ENCODE data around the gene LHFPL2. TPM values are rescaled to one million over a fixed set of nuclear protein-coding genes. Genes with fewer than 3 reads are reported as not detected.

Gene LHFPL2
- total and polyA plus RNA-seq, 9 of the 15 experiments (the other 6 are each of a cell fraction or from before 2014, with no cell fraction given), result 1.0 to 6.6 (median 4.6) TPM

DNA sequence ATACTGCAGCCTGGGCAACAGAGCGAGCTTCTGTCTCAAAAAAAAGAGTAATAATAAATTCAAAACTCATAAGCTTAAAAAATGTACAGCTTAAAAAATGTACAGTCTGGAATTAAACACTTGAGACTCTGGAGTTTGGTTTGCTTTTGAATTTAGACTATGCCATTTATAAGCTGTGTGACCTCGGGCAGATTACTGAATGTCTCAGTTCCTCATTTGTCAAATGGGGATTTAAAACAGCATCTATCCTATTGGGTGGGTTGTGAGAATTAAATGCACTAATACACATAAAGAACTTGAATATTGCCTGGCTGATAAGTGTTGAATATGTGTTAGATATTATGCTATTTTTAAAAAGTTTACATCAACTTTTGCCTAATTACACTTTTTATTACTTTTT, 189.7 kb downstream of the LHFPL2 start:
- H4K20me1 ChIP-seq (replicated peaks; ENCODE audit: control insufficient read depth, insufficient read depth, low read length), result no peaks in the 10 kb centered on the region
- H3K4me2 ChIP-seq (ENCODE audit: insufficient read depth, low read length), result no peak overlapping the region
- no peak for ATAC-seq
- H3K27ac ChIP-seq (ENCODE audit: extremely low read depth, low read depth, low read length), result no peak overlapping the region
- no peak for DNase-seq (ENCODE audit: extremely low read depth in 1 of 4, low spot score in 3 of 4)
- FAIRE-seq, result no peak
- no peaks in the 10 kb centered on the region for H3K79me2 ChIP-seq (ENCODE audit: control insufficient read depth, insufficient read depth, low read length)
- no peaks in the 10 kb centered on the region for H3K27me3 ChIP-seq (ENCODE audit: control insufficient read depth in 2 of 2, insufficient read depth in 2 of 2, low read length in 2 of 2)
- H3K36me3 ChIP-seq (ENCODE audit: control insufficient read depth, insufficient read depth, low read length), result no peaks in the 10 kb centered on the region
- in situ Hi-C loops (cut with MboI) (no loop called here), intact Hi-C loops (cut with micrococcal nuclease) (no loop called here)
- no peaks in the 10 kb centered on the region for H3K4me1 ChIP-seq (replicated peaks in 1 of 2; ENCODE audit: control insufficient read depth in 2 of 2, insufficient read depth in 2 of 2, low read length in 2 of 2)
- H2AFZ ChIP-seq (ENCODE audit: low read depth, low read length), result no peak overlapping the region
- H3K9me1 ChIP-seq (ENCODE audit: control insufficient read depth, insufficient read depth, low read length), result no peaks in the 10 kb centered on the region
- no peak overlapping the region for H3K9ac ChIP-seq (ENCODE audit: insufficient read depth in 1 of 2, low read depth in 2 of 2, low read length in 2 of 2)
- no peaks in the 10 kb centered on the region for H3K9me3 ChIP-seq (replicated peaks; ENCODE audit: control insufficient read depth, insufficient read depth, low read depth, low read length)
- ChIA-PET CTCF (ENCODE audit: low intra/inter-chr PET ratio) (no interaction called here), POLR2A (interaction anchor here (1.0 kb wide), 1 partner anchor 15 kb away, joined by 5 read pairs; no protein-coding TSS in a partner anchor)
- 72% methylated on average over 2 of the region's 2 CpGs for WGBS (ENCODE audit: insufficient coverage, low coverage, missing lambda C conversion rate)
- no TSS peak for BruUV-seq (replicated peaks)
- H3K4me3 ChIP-seq, result no peak overlapping the region
- TF ChIP-seq, protein P1, sequence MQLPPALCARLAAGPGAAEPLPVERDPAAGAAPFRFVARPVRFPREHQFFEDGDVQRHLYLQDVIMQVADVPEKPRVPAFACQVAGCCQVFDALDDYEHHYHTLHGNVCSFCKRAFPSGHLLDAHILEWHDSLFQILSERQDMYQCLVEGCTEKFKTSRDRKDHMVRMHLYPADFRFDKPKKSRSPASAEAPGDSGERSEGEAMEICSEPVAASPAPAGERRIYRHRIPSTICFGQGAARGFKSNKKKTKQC (CRISPR knock-in tag; IDR thresholded peaks at IDR 0.05), result no peak
- TF ChIP-seq, protein P2, sequence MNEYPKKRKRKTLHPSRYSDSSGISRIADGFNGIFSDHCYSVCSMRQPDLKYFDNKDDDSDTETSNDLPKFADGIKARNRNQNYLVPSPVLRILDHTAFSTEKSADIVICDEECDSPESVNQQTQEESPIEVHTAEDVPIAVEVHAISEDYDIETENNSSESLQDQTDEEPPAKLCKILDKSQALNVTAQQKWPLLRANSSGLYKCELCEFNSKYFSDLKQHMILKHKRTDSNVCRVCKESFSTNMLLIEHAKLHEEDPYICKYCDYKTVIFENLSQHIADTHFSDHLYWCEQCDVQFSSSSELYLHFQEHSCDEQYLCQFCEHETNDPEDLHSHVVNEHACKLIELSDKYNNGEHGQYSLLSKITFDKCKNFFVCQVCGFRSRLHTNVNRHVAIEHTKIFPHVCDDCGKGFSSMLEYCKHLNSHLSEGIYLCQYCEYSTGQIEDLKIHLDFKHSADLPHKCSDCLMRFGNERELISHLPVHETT (CRISPR knock-in tag; conservative IDR thresholded peaks at IDR 0.05 in 1 of 2, IDR thresholded peaks at IDR 0.05 in 1 of 2), result no peak
- no peak for TF ChIP-seq TCFL5 (CRISPR knock-in tag; conservative IDR thresholded peaks at IDR 0.05)
- no peak for TF ChIP-seq PCBP1 (IDR thresholded peaks at IDR 0.05; ENCODE audit: low read depth, low read length, poor library complexity, severe bottlenecking)
- TF ChIP-seq ZNF444 (CRISPR knock-in tag; IDR thresholded peaks at IDR 0.05), result no peak
- TF ChIP-seq, protein P3, sequence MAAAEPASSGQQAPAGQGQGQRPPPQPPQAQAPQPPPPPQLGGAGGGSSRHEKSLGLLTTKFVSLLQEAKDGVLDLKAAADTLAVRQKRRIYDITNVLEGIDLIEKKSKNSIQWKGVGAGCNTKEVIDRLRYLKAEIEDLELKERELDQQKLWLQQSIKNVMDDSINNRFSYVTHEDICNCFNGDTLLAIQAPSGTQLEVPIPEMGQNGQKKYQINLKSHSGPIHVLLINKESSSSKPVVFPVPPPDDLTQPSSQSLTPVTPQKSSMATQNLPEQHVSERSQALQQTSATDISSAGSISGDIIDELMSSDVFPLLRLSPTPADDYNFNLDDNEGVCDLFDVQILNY (CRISPR knock-in tag; IDR thresholded peaks at IDR 0.05), result no peak
- TF ChIP-seq RBM34 (IDR thresholded peaks at IDR 0.05; ENCODE audit: borderline replicate concordance, insufficient read depth, low read length), result no peak
- TF ChIP-seq EZH2 (IDR thresholded peaks at IDR 0.05; ENCODE audit: borderline replicate concordance, low read depth, low read length), result no peak
- no peak for TF ChIP-seq RBBP5 (IDR thresholded peaks at IDR 0.05; ENCODE audit: borderline replicate concordance, insufficient read depth, low read length, poor library complexity, severe bottlenecking)
- TF ChIP-seq STAT5B (CRISPR knock-in tag; IDR thresholded peaks at IDR 0.05), result no peak
- no peak for TF ChIP-seq TCF3 (CRISPR knock-in tag; IDR thresholded peaks at IDR 0.05)
- TF ChIP-seq SPI1 (IDR thresholded peaks at IDR 0.05; ENCODE audit: borderline replicate concordance, low read depth, low read length), result no peak
- no peak for TF ChIP-seq POLR2AphosphoS5 (IDR thresholded peaks at IDR 0.05; ENCODE audit: control insufficient read depth, insufficient read depth, low read depth, low read length)
- TF ChIP-seq, protein P4, sequence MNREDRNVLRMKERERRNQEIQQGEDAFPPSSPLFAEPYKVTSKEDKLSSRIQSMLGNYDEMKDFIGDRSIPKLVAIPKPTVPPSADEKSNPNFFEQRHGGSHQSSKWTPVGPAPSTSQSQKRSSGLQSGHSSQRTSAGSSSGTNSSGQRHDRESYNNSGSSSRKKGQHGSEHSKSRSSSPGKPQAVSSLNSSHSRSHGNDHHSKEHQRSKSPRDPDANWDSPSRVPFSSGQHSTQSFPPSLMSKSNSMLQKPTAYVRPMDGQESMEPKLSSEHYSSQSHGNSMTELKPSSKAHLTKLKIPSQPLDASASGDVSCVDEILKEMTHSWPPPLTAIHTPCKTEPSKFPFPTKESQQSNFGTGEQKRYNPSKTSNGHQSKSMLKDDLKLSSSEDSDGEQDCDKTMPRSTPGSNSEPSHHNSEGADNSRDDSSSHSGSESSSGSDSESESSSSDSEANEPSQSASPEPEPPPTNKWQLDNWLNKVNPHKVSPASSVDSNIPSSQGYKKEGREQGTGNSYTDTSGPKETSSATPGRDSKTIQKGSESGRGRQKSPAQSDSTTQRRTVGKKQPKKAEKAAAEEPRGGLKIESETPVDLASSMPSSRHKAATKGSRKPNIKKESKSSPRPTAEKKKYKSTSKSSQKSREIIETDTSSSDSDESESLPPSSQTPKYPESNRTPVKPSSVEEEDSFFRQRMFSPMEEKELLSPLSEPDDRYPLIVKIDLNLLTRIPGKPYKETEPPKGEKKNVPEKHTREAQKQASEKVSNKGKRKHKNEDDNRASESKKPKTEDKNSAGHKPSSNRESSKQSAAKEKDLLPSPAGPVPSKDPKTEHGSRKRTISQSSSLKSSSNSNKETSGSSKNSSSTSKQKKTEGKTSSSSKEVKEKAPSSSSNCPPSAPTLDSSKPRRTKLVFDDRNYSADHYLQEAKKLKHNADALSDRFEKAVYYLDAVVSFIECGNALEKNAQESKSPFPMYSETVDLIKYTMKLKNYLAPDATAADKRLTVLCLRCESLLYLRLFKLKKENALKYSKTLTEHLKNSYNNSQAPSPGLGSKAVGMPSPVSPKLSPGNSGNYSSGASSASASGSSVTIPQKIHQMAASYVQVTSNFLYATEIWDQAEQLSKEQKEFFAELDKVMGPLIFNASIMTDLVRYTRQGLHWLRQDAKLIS (CRISPR knock-in tag; IDR thresholded peaks at IDR 0.05), result no peak
- no peak for TF ChIP-seq MIER1 (IDR thresholded peaks at IDR 0.05; ENCODE audit: low read depth)

Data from K562 (cell line).